Psoas muscle (tissue), 8 donors: ENCODE results near the gene PAPSS2. TPM values are rescaled to one million over a fixed set of nuclear protein-coding genes. Genes with fewer than 3 reads are reported as not detected.

Experiments
- ATAC-seq, 4 donors: fragments of 200-7000 bp; cut with Tn5 transposase; one replicate each; pipeline ENCODE4 v1.9.1; 2020; ENCODE audit warnings: moderate library complexity in 3 of 4, mild to moderate bottlenecking in 2 of 4
- DNase-seq, 2 donors: peaks; one replicate each; pipeline ENCODE4 v3.0.0-alpha.2; 2020
- H3K27ac ChIP-seq: fragments of 200-600 bp; one replicate; pipeline ENCODE4 v1.8.0; 2022
- H3K27me3 ChIP-seq, 3 donors: fragments of 200-600 bp in 1 of 3; one replicate each; pipeline versions ENCODE4 v1.6.1 to v1.8.0; 2013 to 2022; ENCODE audit warnings: low read length in 2 of 3, mild to moderate bottlenecking in 2 of 3, moderate library complexity in 1 of 3; ENCODE audit not compliant: insufficient read depth in 3 of 3
- H3K36me3 ChIP-seq, 2 donors: fragments of 200-600 bp in 1 of 2; one replicate each; pipeline versions ENCODE4 v1.6.1 to v1.8.0; 2013 to 2022; ENCODE audit warnings: low read depth in 1 of 2, mild to moderate bottlenecking in 1 of 2, moderate library complexity in 1 of 2; ENCODE audit not compliant: insufficient read depth in 1 of 2
- H3K4me1 ChIP-seq: fragments of 200-600 bp; one replicate; pipeline ENCODE4 v1.8.0; 2022
- H3K4me3 ChIP-seq: fragments of 200-600 bp; one replicate; pipeline ENCODE4 v1.8.0; 2022; ENCODE audit warnings: mild to moderate bottlenecking
- H3K9me3 ChIP-seq: fragments of 200-600 bp; one replicate; pipeline ENCODE4 v1.8.0; 2022
- CTCF ChIP-seq: fragments of 200-600 bp; IDR thresholded peaks from one replicate; pipeline ENCODE4 v1.8.0; 2022; ENCODE audit warnings: antibody characterized with exemption
- WGBS, 3 donors: extraction: QIAGEN DNeasy Blood & Tissue Kit; methylation state at CpG; one replicate each; pipeline versions ENCODE4 v1.1.6 to v1.1.7; 2013; 5-methylcytosine and 5-hydroxymethylcytosine counted together
- intact Hi-C, 2 donors: fragments of 100-400 bp; cut with DNase I; formaldehyde crosslinking; loops; one replicate each; pipeline versions ENCODE4 v1.11.0 to v1.14.2; 2022
- polyA plus RNA-seq, 3 donors: library from polyadenylated mRNA; stranded (reverse); fragments of 200-250 nt; gene quantifications; one replicate each; pipeline ENCODE4 v1.2.3, GENCODE V29; 2013
- total RNA-seq, 4 donors: library from RNA; stranded (reverse); fragmentation: NEBNext Ultra II Directional in 2 of 4; extraction: Animal tissue kit (Norgen Biotek cat#: 25700) in 2 of 4; gene quantifications; one replicate each; pipeline versions ENCODE4 v1.2.1 to v1.2.4, GENCODE V29; 2021 to 2023
- donor health status: healthy with polysubstance abuse.
- donor health status: DM: no; HTN: no; CAD: no; lungs with moderate emphysema.
- donor health status: Bipolar disorder and iron deficiency.
- donor health status: healthy.
- donor health status: DM: yes; HTN: yes; CAD: no.
- donor health status: DM: no; HTN: no; CAD: no.
- donor health status: DM: no; HTN: no; CAD: no.
- donor health status: DM: yes; HTN: yes; CAD: no.

Gene PAPSS2
- total and polyA plus RNA-seq, 7 donors, result 2.0 to 11.0 (median 3.8) TPM

- intact Hi-C loops, result no loop called here
- Histone ChIP-seq H3K27me3 (peaks cover 0 to 2% (median 0%) of the 10 kb centered on the region in 3 donors), H3K9me3 (no peaks in the 10 kb centered on the region), H3K4me3 (no peak overlapping the region), H3K4me1 (no peaks in the 10 kb centered on the region), H3K36me3 (no peaks in the 10 kb centered on the region), H3K27ac (no peak overlapping the region)
- DNase-seq, result no peak
- ATAC-seq, result no peak
- no peak for TF ChIP-seq CTCF
- WGBS, 3 donors, result 51 to 58% (median 55%) methylated on average over 4 of the region's 4 CpGs
Measured at GRCh38 chr10:87646192-87646909, 13.3 kb upstream of the PAPSS2 start.

DNA sequence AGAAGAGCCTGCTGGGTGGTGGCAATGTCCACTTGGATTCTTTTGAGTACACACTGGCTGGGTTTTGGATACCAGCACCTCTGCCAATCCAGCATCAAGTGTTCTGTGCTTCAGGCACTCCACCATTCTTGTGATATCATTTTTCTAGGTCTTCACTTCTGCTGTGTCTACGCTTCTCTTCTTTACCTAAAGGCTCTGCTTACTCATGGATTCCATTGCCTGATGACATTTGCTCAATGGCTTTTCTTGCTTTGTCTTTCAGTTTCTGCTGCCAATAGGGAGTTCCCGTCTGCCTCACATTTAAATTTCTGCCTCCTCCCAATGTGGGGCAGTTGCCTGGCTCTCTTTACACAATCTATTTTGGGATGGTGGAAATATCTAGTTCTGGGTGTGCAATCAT is 12.7 kb upstream of the PAPSS2 start:
- H3K4me3 ChIP-seq, result no peak overlapping the region
- intact Hi-C loops, result no loop called here
- H3K9me3 ChIP-seq, result no peaks in the 10 kb centered on the region
- 33 to 46% (median 40%) methylated on average over 2 of the region's 2 CpGs for WGBS, 3 donors
- H3K4me1 ChIP-seq, result no peaks in the 10 kb centered on the region
- DNase-seq (no peak), ATAC-seq (no peak)
- no peaks in the 10 kb centered on the region for H3K36me3 ChIP-seq
- peaks cover 0 to 2% (median 0%) of the 10 kb centered on the region in 3 donors for H3K27me3 ChIP-seq
- no peak for TF ChIP-seq CTCF
- no peak overlapping the region for H3K27ac ChIP-seq

GRCh38 chr10:87650838-87651589 is 8.7 kb upstream of the PAPSS2 start:
- Histone ChIP-seq H3K4me1 (no peaks in the 10 kb centered on the region), H3K27ac (no peak overlapping the region), H3K4me3 (no peak overlapping the region), H3K36me3 (no peaks in the 10 kb centered on the region), H3K27me3 (peaks cover 0 to 2% (median 0%) of the 10 kb centered on the region in 3 donors), H3K9me3 (no peaks in the 10 kb centered on the region)
- intact Hi-C loops, result loop anchor here in 1 of 2 donors (10.0 kb wide), 1 partner anchor 84 kb away; no protein-coding TSS in a partner anchor
- ATAC-seq (no peak), DNase-seq (no peak)
- 77 to 89% (median 78%) methylated on average over 5 of the region's 5 CpGs for WGBS, 3 donors
- TF ChIP-seq CTCF, result no peak

- no peak for ATAC-seq
- Histone ChIP-seq H3K36me3 (no peaks in the 10 kb centered on the region), H3K27ac (no peak overlapping the region), H3K27me3 (peaks cover 0 to 2% (median 0%) of the 10 kb centered on the region in 3 donors), H3K4me1 (no peaks in the 10 kb centered on the region), H3K9me3 (no peaks in the 10 kb centered on the region), H3K4me3 (no peak overlapping the region)
- no peak for TF ChIP-seq CTCF
- intact Hi-C loops, result loop anchor here in 1 of 2 donors (10.0 kb wide), 1 partner anchor 83 kb away; no protein-coding TSS in a partner anchor
- no peak for DNase-seq
- 45 to 49% (median 48%) methylated on average over 6 of the region's 6 CpGs for WGBS, 3 donors
Measured at GRCh38 chr10:87651801-87652200, 7.9 kb upstream of the PAPSS2 start.
